Measurements from ENCODE around the gene DCAF4. TPM values are rescaled to one million over a fixed set of nuclear protein-coding genes. Genes with fewer than 3 reads are reported as not detected.
"Not testable (repeated sequence)": the region's sequence is repeated elsewhere in the genome, so short reads cannot be mapped to it uniquely, and the experiment has no call there.

The DCAF4 gene
- total RNA-seq, 1 donor: 12.5 TPM

GRCh38 chr14:72952171-72952570 is 25.9 kb downstream of the DCAF4 start:
- no peak for DNase-seq (ENCODE audit: low read depth)
- TF ChIP-seq CTCF (IDR thresholded peaks at IDR 0.05; ENCODE audit: insufficient read depth, low read depth, low read length): no peak
- H3K4me3 ChIP-seq (ENCODE audit: low read depth, low read length): no peak overlapping the region

- not testable (repeated sequence) for DNase-seq (ENCODE audit: low read depth)
Measured at GRCh38 chr14:72956741-72957140, 30.5 kb downstream of the DCAF4 start.

GRCh38 chr14:72957213-72957612 is 30.9 kb downstream of the DCAF4 start:
- H3K4me3 ChIP-seq (ENCODE audit: low read depth, low read length): no peak overlapping the region
- no peak for TF ChIP-seq CTCF (IDR thresholded peaks at IDR 0.05; ENCODE audit: insufficient read depth, low read depth, low read length)
- DNase-seq (ENCODE audit: low read depth): no peak

More at GRCh38 chr14:72956741-72957140, 30.5 kb downstream of the DCAF4 start:
- not testable (repeated sequence) for H3K4me3 ChIP-seq (ENCODE audit: low read depth, low read length)

GRCh38 chr14:72958548-72958947 is 32.3 kb downstream of the DCAF4 start:
- H3K4me3 ChIP-seq (ENCODE audit: low read depth, low read length): no peak overlapping the region
- DNase-seq (ENCODE audit: low read depth): no peak
- TF ChIP-seq CTCF (IDR thresholded peaks at IDR 0.05; ENCODE audit: insufficient read depth, low read depth, low read length): no peak

GRCh38 chr14:72961016-72961415 is 34.8 kb downstream of the DCAF4 start:
- not testable (repeated sequence) for DNase-seq (ENCODE audit: low read depth); H3K4me3 ChIP-seq (ENCODE audit: low read depth, low read length)

- no peak for DNase-seq (ENCODE audit: low read depth)
- no peak overlapping the region for H3K4me3 ChIP-seq (ENCODE audit: low read depth, low read length)
- TF ChIP-seq CTCF (IDR thresholded peaks at IDR 0.05; ENCODE audit: insufficient read depth, low read depth, low read length): no peak
Measured at GRCh38 chr14:72961579-72962335, 35.5 kb downstream of the DCAF4 start.

GRCh38 chr14:72962336-72962754 is 36.1 kb downstream of the DCAF4 start:
- not testable (repeated sequence) for H3K4me3 ChIP-seq (ENCODE audit: low read depth, low read length)
- peak; percentile 66 for DNase-seq (ENCODE audit: low read depth)

- peak; percentile 62 for DNase-seq (ENCODE audit: low read depth)
- no peak for TF ChIP-seq CTCF (IDR thresholded peaks at IDR 0.05; ENCODE audit: insufficient read depth, low read depth, low read length)
- no peak overlapping the region for H3K4me3 ChIP-seq (ENCODE audit: low read depth, low read length)
Measured at GRCh38 chr14:72962829-72963312, 36.6 kb downstream of the DCAF4 start.

All from fibroblast of villous mesenchyme (primary cell).